CD4-positive, alpha-beta memory T cell (primary cell): ENCODE measurements around the gene MEX3B. TPM values are rescaled to one million over a fixed set of nuclear protein-coding genes. Genes with fewer than 3 reads are reported as not detected.
A peak's percentile ranks its signal among the peaks of the same experiment; 100 is the strongest.

Source experiments
- CTCF ChIA-PET: fragments of 350-600 bp; sonication (Branson Sonifier 250); formaldehyde crosslinking; loops from one replicate; lab custom pipeline; 2021; ENCODE audit warnings: inconsistent platforms; ENCODE audit not compliant: partially characterized antibody; lab: Charles Lee
- POLR2A ChIA-PET: fragments of 350-600 bp; sonication (Branson Sonifier 250); formaldehyde crosslinking; loops from one replicate; lab custom pipeline; 2021; ENCODE audit not compliant: partially characterized antibody; lab: Charles Lee
- DNase-seq, 5 donors: peaks; one replicate each; pipeline versions ENCODE4 v3.0.0 to v3.0.0-alpha.2; 2020 to 2022; ENCODE audit warnings: mixed read lengths in 1 of 5
- H3K27ac ChIP-seq: one replicate; pipeline ENCODE4 v1.7.0; 2013; ENCODE audit warnings: low read depth, low read length
- H3K27me3 ChIP-seq: 2 replicates; pipeline ENCODE4 v1.7.0; 2013; ENCODE audit warnings: mild to moderate bottlenecking, low read length, moderate library complexity; ENCODE audit not compliant: insufficient read depth
- H3K36me3 ChIP-seq: 2 replicates; pipeline ENCODE4 v1.7.0; 2013; ENCODE audit warnings: mild to moderate bottlenecking, low read length, moderate library complexity; ENCODE audit not compliant: insufficient read depth
- H3K4me1 ChIP-seq: 2 replicates; pipeline ENCODE4 v1.7.0; 2013; ENCODE audit warnings: mild to moderate bottlenecking, low read length, moderate library complexity; ENCODE audit not compliant: insufficient read depth
- H3K4me3 ChIP-seq, 2 donors: one replicate each; pipeline ENCODE4 v1.7.0; 2013; ENCODE audit warnings: low read length in 2 of 2, mild to moderate bottlenecking in 1 of 2
- H3K9me3 ChIP-seq, 2 donors: one replicate each; pipeline ENCODE4 v1.7.0; 2013; ENCODE audit warnings: low read length in 2 of 2, control low read depth in 1 of 2; ENCODE audit not compliant: control insufficient read depth in 1 of 2
- H3K27ac Mint-ChIP-seq, 7 donors: one replicate each; pipeline ENCODE4 v1.8.0; 2020 to 2021; ENCODE audit warnings: mixed read lengths in 7 of 7, mild to moderate bottlenecking in 6 of 7, inconsistent platforms in 3 of 7, moderate library complexity in 3 of 7
- H3K27me3 Mint-ChIP-seq, 2 donors: one replicate each; pipeline ENCODE4 v1.8.0; 2020 to 2021; ENCODE audit warnings: mixed read lengths in 2 of 2
- H3K36me3 Mint-ChIP-seq, 2 donors: one replicate each; pipeline ENCODE4 v1.8.0; 2020 to 2021; ENCODE audit warnings: mixed read lengths in 2 of 2, inconsistent platforms in 1 of 2, mild to moderate bottlenecking in 1 of 2
- H3K4me1 Mint-ChIP-seq, 4 donors: one replicate each; pipeline ENCODE4 v1.8.0; 2020 to 2021; ENCODE audit warnings: mixed read lengths in 4 of 4, mild to moderate bottlenecking in 1 of 4
- H3K4me3 Mint-ChIP-seq, 8 donors: one replicate each; pipeline ENCODE4 v1.8.0; 2020 to 2021; ENCODE audit warnings: mixed read lengths in 8 of 8, mild to moderate bottlenecking in 7 of 8, moderate library complexity in 6 of 8, inconsistent platforms in 3 of 8
- H3K9me3 Mint-ChIP-seq, 8 donors: one replicate each; pipeline ENCODE4 v1.8.0; 2020 to 2021; ENCODE audit warnings: mixed read lengths in 8 of 8, mild to moderate bottlenecking in 5 of 8, inconsistent platforms in 3 of 8, moderate library complexity in 1 of 8
- intact Hi-C: fragments of 100-400 bp; cut with micrococcal nuclease; formaldehyde crosslinking; loops from one replicate; pipeline ENCODE4 v1.15.1; 2023
- polyA plus RNA-seq, 2 donors: library from polyadenylated mRNA; unstranded; fragments of 300-500 nt; fragmentation: Illumina TruSeq; gene quantifications; one replicate each; pipeline ENCODE4 v1.2.3, GENCODE V29; 2021
- total RNA-seq, 2 experiments: library from RNA; stranded (reverse); gene quantifications; one replicate each; pipeline ENCODE4 v1.2.3, GENCODE V29; 2021

Gene MEX3B
- total and polyA plus RNA-seq, 4 experiments from 2014 or later = 1.6 TPM; not detected in 2

DNA sequence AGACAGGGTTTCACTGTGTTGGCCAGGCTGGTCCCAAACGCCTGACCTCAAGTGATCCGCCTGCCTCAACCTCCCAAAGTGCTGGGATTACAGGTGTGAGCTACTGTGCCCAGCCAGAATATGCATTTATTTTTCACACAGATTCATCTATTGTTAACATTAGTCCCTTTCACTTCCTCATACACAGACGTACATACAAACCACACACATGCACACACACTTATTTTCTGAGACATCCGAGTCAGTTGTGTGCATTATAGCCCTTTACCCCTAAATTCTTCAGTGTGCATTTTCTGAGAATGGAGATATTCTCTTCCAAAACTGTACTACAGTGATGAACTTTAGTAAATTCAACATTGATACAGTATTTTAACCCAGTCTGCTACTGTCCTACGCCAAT lies 15.0 kb upstream of the MEX3B start:
- Mint-ChIP-seq H3K9me3 (no peaks in the 10 kb centered on the region), H3K27ac (no peak overlapping the region), H3K36me3 (no peaks in the 10 kb centered on the region), H3K27me3 (peaks cover 45 to 61% of the 10 kb centered on the region in 2 donors), H3K4me1 (peaks cover 0 to 4% (median 2%) of the 10 kb centered on the region in 4 donors), H3K4me3 (no peak overlapping the region)
- no peak overlapping the region for H3K4me3 ChIP-seq
- H3K9me3 ChIP-seq = no peaks in the 10 kb centered on the region
- no peaks in the 10 kb centered on the region for H3K36me3 ChIP-seq
- CTCF ChIA-PET = no interaction called here
- intact Hi-C loops = no loop called here
- POLR2A ChIA-PET = no interaction called here
- no peaks in the 10 kb centered on the region for H3K4me1 ChIP-seq
- H3K27ac ChIP-seq = no peak overlapping the region
- no peaks in the 10 kb centered on the region for H3K27me3 ChIP-seq
- DNase-seq = no peak

DNA sequence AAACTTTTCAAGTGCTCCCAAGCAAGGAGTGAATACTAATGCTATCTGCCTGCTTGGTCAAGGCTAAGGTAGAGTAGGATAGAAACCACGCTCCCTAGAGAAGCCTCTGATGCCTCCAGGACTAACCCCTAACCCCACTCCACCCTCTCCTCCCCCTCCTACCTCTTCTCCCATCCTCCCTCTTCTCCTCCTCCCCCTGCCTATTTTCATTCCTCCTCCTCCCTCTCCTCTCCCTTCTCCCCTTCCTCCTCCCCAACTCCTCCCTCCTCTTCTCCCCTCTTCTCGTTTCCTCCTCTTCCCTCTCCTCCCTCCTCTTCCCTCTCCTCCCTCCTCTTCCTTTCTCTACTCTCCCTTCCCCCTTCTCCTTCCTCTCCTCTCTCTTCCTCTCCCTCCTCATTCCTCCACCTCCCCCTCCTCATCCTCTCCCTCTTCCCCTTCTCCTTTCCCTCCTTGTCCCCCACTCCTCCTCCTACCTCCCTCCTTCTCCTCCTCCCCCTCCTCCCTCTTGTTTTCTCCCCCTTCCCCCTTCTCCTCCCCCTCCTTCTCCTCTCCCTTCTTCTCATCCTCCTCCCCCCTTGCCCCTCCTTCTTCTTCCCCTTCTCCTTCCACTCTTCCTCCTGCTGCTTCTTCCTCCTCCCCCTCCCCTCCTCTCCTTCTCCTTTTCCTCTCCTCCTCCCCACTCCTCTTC lies 12.8 kb upstream of the MEX3B start:
- ChIA-PET CTCF (no interaction called here), POLR2A (no interaction called here)
- H3K27ac ChIP-seq = no peak overlapping the region
- Mint-ChIP-seq H3K4me3 (no peak overlapping the region), H3K36me3 (no peaks in the 10 kb centered on the region), H3K27me3 (peaks cover 34 to 58% of the 10 kb centered on the region in 2 donors), H3K9me3 (no peaks in the 10 kb centered on the region), H3K27ac (no peak overlapping the region), H3K4me1 (peaks cover 0 to 4% (median 2%) of the 10 kb centered on the region in 4 donors)
- H3K4me3 ChIP-seq = no peak overlapping the region
- no peaks in the 10 kb centered on the region for H3K4me1 ChIP-seq
- no peak for DNase-seq
- H3K36me3 ChIP-seq = no peaks in the 10 kb centered on the region
- no peaks in the 10 kb centered on the region for H3K27me3 ChIP-seq
- no peaks in the 10 kb centered on the region for H3K9me3 ChIP-seq
- intact Hi-C loops = no loop called here

DNA sequence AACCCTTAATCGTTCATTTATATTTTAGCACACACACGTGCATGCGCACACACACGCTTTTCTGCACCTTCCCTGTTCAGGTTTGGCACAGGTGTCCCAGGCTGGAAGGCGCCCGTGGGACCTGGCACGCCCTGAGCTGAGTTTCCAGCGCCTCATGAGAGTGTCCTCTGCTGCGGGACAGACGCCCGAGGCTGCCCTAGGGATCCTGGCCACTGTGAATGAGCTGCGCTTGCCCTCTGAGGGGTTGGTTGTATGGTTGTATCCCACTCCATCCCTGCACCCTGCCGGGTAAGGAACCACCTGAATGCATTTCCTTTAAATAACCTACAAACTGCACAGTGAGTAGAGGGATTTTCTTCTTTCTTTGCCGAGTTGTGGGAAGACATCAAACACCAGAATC lies 12.2 kb upstream of the MEX3B start:
- DNase-seq = no peak
- ChIA-PET CTCF (no interaction called here), POLR2A (no interaction called here)
- no peaks in the 10 kb centered on the region for H3K9me3 ChIP-seq
- peaks cover 34 to 59% of the 10 kb centered on the region in 2 donors for H3K27me3 Mint-ChIP-seq
- H3K27ac ChIP-seq = no peak overlapping the region
- H3K4me1 Mint-ChIP-seq = peaks cover 0 to 4% (median 2%) of the 10 kb centered on the region in 4 donors
- no peaks in the 10 kb centered on the region for H3K27me3 ChIP-seq
- intact Hi-C loops = no loop called here
- H3K27ac Mint-ChIP-seq = no peak overlapping the region
- H3K9me3 Mint-ChIP-seq = no peaks in the 10 kb centered on the region
- H3K36me3 ChIP-seq = no peaks in the 10 kb centered on the region
- H3K4me1 ChIP-seq = no peaks in the 10 kb centered on the region
- H3K36me3 Mint-ChIP-seq = no peaks in the 10 kb centered on the region
- no peak overlapping the region for H3K4me3 Mint-ChIP-seq
- H3K4me3 ChIP-seq = no peak overlapping the region

DNA sequence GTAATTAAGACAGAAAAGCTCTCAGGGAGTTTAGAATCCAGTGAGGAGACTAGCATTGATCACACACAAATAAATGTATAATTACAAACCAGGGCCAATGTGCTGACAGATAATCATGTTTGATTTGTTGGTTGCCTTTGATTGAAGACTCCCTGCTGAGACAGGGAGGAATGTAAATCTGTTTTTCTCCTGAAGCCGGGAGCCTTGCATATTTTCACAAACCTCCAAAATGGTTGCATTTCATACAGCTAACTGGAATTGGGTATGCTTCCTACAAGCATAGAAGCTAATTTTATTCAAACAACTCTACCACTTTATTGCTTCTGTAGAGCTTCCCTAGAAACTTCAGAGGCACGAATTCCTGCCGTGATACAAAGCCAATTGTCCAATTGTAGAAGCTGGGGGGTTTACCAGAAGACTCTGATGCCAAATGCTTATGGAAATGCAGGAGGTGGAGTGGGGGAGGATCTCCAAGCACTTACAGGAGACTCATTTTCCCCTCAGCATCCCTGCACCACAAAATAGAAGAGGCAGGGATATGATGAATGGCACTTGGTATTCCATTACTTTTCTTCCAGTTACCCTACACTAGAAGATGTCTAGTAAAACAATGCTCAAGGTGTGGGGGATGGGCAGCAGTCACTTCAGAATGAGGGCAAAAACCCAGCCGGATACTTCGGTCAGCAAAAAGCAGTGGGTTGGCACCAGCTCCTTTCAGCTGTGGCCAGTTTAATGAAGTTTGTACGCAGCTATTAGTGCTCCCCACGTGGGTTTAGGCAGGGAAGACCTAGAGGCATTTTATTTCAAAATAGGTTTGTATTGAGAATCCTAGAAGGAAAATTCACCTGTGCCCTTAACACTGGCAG lies 11.4 kb upstream of the MEX3B start:
- Histone ChIP-seq H3K4me1 (no peaks in the 10 kb centered on the region), H3K36me3 (no peaks in the 10 kb centered on the region), H3K4me3 (no peak overlapping the region), H3K9me3 (no peaks in the 10 kb centered on the region), H3K27me3 (no peaks in the 10 kb centered on the region), H3K27ac (no peak overlapping the region)
- Mint-ChIP-seq H3K27me3 (peaks cover 33 to 55% of the 10 kb centered on the region in 2 donors), H3K4me3 (no peak overlapping the region), H3K36me3 (no peaks in the 10 kb centered on the region), H3K4me1 (peaks cover 0 to 4% (median 2%) of the 10 kb centered on the region in 4 donors), H3K9me3 (no peaks in the 10 kb centered on the region), H3K27ac (peak overlapping the region in 1 of 7 donors; percentile 64)
- ChIA-PET POLR2A (no interaction called here), CTCF (no interaction called here)
- intact Hi-C loops = no loop called here
- no peak for DNase-seq

DNA sequence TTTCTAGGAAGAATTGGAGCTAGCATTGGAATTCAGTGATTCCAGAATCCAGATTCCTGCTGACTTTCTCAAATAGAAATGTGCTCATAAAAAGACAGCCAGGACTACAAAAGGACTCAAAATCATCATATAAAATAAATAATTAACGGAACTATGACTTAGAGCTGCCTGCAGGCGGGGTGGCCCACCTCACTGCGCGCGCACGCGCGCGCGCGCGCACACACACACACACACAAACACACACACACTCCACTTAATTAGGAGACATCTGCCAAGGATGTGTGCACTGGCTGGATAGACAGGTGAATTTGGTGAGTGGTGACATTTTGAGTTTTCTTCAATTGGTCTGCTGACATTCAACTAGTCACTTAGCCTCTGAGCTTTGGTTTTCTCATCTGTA lies 6.9 kb upstream of the MEX3B start:
- POLR2A ChIA-PET = no interaction called here
- CTCF ChIA-PET = no interaction called here
- Histone ChIP-seq H3K27ac (no peak overlapping the region), H3K27me3 (no peaks in the 10 kb centered on the region), H3K36me3 (no peaks in the 10 kb centered on the region), H3K4me3 (no peak overlapping the region), H3K4me1 (peaks cover 2% of the 10 kb centered on the region), H3K9me3 (no peaks in the 10 kb centered on the region)
- Mint-ChIP-seq H3K36me3 (no peaks in the 10 kb centered on the region), H3K27ac (no peak overlapping the region), H3K27me3 (peaks cover 15 to 26% of the 10 kb centered on the region in 2 donors), H3K4me1 (peaks cover 0 to 9% (median 4%) of the 10 kb centered on the region in 4 donors), H3K4me3 (no peak overlapping the region), H3K9me3 (no peaks in the 10 kb centered on the region)
- no peak for DNase-seq
- intact Hi-C loops = no loop called here

DNA sequence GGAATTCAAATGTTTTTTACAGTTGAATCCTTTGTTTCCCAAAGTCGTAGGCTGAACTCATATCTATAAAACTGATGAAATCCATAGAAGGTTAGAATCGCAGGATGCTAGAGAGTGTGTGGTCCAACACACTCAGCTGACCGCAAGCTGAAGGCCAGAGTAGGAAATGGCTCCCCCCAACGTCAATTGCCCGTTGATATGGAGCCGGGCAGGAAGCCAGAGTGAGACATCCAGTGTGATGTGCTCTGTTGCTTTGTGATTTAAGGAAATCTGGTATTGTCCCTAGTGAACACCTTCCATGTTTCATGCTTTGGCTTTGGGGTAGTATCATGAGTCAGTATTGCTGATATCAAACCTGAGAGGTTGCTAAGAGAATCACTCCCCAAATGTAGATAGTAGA lies 5.8 kb upstream of the MEX3B start:
- H3K9me3 Mint-ChIP-seq = no peaks in the 10 kb centered on the region
- peaks cover 0 to 1% of the 10 kb centered on the region in 2 donors for H3K36me3 Mint-ChIP-seq
- CTCF ChIA-PET = no interaction called here
- no peaks in the 10 kb centered on the region for H3K27me3 ChIP-seq
- no peak overlapping the region for H3K4me3 Mint-ChIP-seq
- no peak overlapping the region for H3K4me3 ChIP-seq
- DNase-seq = no peak
- intact Hi-C loops = no loop called here
- H3K27me3 Mint-ChIP-seq = peaks cover 13 to 15% of the 10 kb centered on the region in 2 donors
- peaks cover 7% of the 10 kb centered on the region for H3K4me1 ChIP-seq
- H3K9me3 ChIP-seq = no peaks in the 10 kb centered on the region
- no peak overlapping the region for H3K27ac ChIP-seq
- H3K4me1 Mint-ChIP-seq = peaks cover 0 to 14% (median 6%) of the 10 kb centered on the region in 4 donors
- H3K36me3 ChIP-seq = no peaks in the 10 kb centered on the region
- no peak overlapping the region for H3K27ac Mint-ChIP-seq
- POLR2A ChIA-PET = no interaction called here

DNA sequence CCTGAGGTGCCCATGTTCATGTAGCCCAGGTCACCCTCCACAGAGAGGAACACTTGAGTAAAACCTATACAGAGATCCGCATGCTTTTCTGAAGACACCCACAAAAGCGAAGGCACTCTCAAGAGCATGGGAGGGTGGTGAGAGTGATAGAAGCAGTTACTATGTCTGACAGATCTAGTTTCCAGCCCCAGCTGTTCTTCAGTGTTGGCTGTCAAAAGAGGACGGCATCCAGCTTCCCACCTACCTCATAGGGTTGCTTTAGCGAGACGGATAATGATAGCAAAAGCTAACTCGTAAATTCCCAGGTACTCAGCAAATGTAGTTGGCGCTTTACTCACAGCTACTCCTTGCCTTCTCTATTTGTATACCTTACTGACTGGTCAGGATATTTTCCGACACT lies 3.0 kb upstream of the MEX3B start:
- Mint-ChIP-seq H3K36me3 (peaks cover 0 to 5% of the 10 kb centered on the region in 2 donors), H3K27me3 (peaks cover 6 to 11% of the 10 kb centered on the region in 2 donors), H3K4me3 (peak overlapping the region in 6 of 8 donors; percentile 71 to 89 (median 78)), H3K9me3 (no peaks in the 10 kb centered on the region), H3K4me1 (peaks cover 4 to 24% (median 13%) of the 10 kb centered on the region in 4 donors), H3K27ac (peak overlapping the region in 2 of 7 donors; percentile 7 to 94)
- H3K4me1 ChIP-seq = peaks cover 19% of the 10 kb centered on the region
- no peak for DNase-seq
- H3K27ac ChIP-seq = no peak overlapping the region
- POLR2A ChIA-PET = interaction anchor here (0.5 kb wide), 1 partner anchor 238 kb away, joined by 4 read pairs; no protein-coding TSS in a partner anchor
- intact Hi-C loops = loop anchor here (5.0 kb wide), 2 partner anchors 752 to 1018 kb away; partner anchors contain the start of gene BTBD1
- CTCF ChIA-PET = interaction anchor here (0.7 to 2.1 kb wide), 2 partner anchors 568 to 783 kb away, joined by 3 to 11 read pairs; no protein-coding TSS in a partner anchor
- H3K27me3 ChIP-seq = no peaks in the 10 kb centered on the region
- no peaks in the 10 kb centered on the region for H3K9me3 ChIP-seq
- H3K4me3 ChIP-seq = no peak overlapping the region
- no peaks in the 10 kb centered on the region for H3K36me3 ChIP-seq
